ENCODE measurements around the gene EEF1AKMT3.

The EEF1AKMT3 gene

DNA sequence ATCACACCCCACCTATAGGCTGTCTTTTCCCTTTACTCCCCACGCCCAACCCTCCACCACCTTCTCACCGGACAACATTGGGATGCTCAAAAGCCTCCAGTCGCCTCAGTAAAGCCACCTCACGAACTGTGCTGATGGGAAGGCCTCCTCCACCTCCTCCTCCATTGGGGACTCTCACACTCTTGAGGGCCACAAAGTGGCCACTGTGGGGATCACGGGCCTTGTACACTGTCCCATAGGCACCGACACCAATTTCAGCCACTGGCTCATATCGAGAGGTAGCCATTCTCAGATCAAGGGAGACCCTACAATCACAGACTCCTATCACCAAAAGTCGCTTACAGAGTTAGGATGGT lies 21.0 kb upstream of the EEF1AKMT3 start:
- DNase-seq: no peak

DNA sequence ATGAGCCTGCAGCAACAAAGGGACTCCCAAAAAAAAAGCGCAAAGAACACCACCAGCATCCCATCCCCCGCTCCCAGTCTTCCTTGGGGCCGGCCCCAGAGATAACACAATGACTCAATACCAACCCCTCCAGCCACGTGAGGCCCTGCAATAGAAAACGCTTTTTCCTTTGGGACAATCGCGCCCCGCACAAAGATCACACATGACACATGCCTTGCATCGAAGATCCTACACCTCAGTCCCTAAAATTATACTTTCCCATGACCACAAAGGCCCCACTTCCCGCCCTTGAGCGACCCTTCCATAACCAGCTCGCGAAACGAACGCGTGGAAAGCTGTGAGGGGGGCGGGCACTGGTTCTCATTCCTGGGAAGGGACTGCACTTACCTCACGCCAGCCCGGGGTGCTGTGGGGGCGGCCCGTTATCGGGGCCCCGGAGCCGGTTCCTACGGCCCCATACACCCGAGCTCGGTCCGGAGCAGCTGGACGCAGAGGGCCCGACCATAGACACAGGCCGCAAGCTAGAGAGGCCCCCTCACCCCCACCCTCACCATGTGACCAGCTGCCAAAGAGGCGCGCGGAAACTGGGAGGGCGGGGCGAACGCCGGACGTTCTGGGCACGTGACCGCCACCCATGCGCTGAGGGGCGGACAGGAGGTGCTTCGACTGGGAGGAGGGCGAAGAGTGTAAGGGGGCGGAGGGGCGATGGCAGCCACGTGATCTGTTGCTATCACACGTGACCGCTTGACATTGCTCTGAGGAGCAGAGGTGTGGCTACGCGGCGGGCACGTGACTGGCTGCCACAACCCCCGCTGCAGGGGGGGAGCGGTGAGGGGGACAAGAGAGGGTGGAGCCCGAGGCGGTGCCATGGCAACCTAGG lies 20.4 kb upstream of the EEF1AKMT3 start, which contains the start of gene CDK4:
CDK4 (minus strand) TSS at position 523 of the 880 bp plus-strand sequence. CDS start 593 bp downstream, outside the sequence.
- peak; percentile 99 to 100 for DNase-seq

DNA sequence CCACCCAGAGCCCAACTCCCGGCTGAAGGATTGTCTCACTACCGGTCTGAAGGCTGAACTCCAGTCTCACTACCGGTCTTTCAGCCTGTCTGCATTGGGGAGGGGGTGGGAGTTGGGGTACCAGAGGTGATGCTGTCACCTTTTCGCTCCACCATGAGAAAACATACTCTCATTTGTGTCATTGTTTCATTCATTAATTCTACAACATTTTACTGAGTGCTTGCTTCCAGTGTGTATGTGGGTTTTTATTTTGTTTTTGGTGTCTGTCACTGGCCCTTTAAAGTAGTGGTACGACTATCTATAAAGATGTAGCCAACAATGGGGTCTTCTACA lies 19.8 kb upstream of the EEF1AKMT3 start:
- no peak for DNase-seq

DNA sequence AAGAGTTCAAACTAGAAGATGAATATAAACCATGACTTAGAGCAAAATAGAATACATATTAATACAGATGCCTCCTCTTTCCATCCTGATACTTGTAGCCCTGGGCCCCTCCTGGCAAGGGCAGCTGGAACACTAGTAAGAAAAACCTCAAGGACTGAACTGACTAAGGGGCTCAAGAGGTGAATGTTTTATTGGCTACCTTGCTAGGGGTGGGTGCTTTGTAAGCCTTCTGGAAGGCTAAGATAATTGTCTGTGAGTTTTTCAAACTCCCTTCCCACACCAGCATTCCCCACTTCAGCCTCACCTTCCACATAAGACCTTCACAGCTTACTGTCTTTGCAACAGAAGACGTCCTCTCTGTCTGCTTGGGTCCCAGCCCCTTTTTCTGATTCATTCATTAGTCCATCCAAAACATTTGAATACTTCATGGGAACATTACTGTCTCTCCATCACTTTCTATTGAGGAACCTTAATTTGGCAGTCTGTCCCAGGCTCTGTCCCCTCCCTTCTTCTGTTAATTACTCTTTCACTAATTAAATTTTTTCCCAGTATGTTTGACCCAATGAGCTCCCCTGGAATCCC lies 18.6 kb upstream of the EEF1AKMT3 start:
- DNase-seq: no peak

DNA sequence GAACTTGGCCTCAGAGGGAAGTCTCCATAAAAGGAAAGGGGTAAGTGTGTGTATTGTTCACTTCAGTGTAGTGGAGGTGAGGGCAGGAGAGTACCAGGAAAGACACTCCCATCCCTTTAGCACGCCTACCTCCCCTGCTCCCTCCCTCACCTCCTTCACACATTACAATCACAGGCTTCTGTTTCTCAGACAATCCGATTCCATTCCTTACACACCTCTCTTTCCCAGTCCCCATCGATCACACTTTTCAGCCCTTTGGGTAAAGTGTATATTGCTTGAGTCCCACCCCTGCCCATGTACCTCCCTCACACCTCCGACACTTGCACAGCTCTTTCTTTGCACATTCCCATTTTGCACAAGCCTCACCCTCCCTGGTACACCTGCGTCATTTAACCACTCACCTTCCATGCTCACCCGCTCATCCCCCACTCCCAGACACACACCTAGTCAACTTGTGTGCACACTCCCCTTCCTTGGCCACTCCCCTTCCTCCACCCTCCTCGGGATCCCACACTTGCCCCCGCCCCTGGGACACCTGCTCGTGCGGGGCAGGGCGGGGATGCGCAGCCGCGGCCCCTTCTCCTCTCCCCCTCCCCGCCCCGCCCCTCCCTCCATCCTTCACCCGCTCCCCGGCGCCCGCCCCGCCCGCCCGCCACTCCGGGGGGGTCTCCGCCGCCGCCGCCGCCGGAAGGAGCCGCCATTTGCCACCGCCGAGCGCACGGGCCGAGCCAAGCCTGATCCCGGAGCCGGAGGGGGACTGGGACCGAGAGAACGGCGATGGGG lies 17.8 kb upstream of the EEF1AKMT3 start, which contains the start of gene MARCHF9:
MARCHF9 (plus strand) TSS at position 693 of the 783 bp plus-strand sequence. CDS start 426 bp downstream, outside the sequence.
- peak; percentile 92 to 93 for DNase-seq

DNA sequence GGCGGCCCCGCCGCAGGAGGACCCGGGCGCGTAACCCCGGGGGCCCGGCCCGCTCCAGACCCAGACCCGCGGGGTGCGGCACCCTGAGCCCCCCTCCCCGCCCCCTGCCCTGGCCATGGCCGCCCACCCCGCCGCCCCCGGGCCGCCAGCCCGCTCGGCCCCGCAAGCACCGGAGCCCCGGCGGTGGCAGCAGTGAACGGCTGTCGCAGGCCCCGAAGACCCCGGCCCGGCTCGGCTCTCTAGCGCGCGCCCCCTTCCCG lies 17.3 kb upstream of the EEF1AKMT3 start:
- DNase-seq: no peak

DNA sequence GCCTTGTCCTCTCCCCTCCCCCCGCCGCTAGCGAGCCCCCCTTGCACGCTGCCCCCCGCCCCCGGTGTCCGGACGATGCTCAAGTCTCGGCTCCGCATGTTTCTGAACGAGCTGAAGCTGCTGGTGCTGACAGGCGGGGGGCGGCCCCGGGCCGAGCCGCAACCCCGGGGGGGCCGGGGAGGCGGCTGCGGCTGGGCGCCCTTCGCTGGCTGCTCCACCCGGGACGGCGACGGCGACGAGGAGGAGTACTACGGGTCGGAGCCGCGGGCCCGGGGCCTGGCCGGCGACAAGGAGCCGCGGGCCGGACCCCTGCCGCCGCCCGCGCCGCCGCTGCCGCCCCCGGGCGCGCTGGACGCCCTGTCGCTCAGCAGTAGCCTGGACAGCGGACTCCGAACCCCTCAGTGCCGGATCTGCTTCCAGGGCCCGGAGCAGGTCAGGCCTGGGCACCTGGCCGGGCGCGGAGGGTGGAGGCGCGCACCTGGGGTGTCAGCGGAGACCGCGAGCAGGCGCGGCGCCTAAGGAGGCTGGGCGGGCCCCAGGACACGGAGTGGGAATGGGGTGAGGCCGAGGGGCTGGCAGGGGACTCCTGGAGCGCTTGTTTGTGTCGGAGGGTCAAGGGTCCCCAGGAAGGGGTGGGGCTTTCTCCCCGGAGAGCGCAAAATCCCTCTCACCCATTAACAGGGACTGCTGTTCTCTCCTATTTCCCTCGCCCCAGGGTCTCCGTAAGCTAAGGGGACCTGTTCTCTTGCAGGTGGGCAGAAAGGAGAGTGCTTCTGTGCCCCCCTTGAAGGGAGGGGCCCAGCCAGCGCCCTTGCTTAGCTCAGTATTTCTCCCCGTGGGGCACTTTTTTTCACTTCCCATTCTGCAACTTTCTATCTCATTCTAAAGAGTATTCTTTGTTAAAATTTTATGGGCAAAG lies 16.7 kb upstream of the EEF1AKMT3 start:
- DNase-seq: peak; percentile 47 to 54

DNA sequence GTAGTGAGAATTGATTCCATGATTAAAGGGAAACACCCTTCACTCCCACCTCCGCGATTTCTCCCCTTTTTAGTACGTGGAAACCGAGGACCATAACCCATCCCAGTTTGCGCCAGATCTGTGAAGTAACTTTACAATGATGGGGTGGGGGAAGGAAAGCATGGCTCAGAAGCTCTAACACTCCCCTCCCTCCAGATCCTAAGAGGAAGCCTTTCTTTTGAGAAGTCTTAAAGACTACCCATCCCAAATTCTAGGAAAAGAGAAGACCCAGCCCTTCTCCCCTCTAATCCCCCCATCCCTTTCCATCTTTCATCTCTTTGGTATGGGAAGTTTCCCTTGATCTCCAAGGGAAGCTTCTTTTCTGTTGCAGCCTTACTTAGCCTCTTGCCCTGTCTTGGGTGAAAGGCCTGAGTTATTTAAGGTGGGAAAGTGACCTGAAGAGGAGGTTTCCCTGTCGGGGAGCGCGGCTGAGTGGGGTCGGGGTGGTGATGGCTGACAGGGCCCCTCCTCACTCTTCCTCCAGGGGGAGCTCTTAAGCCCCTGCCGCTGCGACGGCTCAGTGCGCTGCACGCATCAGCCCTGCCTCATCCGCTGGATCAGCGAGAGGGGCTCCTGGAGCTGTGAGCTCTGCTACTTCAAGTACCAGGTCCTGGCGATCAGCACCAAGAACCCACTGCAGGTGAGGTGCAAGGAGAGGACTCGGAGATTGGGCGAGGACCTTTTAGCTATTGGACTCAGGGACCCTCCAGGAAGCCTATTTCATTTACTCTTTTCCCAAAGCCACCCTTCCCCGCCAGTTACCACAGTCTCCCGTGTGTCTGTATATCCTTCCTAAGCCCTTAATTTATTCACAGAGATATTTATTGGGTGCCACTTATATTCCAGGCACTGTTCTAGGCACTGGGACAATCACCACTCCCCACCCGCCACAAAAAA lies 15.7 kb upstream of the EEF1AKMT3 start:
- peak; percentile 73 to 78 for DNase-seq

DNA sequence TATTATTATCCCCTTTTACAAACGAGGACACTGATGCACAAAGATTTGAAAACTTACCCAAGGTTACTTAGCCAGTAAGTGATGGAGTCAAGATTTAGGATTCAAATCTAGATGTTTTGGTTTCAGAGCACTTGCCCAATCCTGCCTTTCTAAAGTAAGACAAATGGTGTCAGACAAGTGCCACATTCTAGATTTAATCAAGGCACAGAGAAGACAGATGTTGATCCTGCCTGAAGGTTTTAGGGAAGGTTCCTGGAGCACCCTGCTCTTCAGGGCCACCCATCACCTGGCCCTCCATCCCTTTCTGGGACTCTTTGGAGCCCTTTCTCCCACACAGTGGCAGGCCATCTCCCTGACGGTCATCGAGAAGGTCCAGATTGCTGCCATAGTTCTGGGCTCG lies 14.6 kb upstream of the EEF1AKMT3 start:
- DNase-seq: no peak

DNA sequence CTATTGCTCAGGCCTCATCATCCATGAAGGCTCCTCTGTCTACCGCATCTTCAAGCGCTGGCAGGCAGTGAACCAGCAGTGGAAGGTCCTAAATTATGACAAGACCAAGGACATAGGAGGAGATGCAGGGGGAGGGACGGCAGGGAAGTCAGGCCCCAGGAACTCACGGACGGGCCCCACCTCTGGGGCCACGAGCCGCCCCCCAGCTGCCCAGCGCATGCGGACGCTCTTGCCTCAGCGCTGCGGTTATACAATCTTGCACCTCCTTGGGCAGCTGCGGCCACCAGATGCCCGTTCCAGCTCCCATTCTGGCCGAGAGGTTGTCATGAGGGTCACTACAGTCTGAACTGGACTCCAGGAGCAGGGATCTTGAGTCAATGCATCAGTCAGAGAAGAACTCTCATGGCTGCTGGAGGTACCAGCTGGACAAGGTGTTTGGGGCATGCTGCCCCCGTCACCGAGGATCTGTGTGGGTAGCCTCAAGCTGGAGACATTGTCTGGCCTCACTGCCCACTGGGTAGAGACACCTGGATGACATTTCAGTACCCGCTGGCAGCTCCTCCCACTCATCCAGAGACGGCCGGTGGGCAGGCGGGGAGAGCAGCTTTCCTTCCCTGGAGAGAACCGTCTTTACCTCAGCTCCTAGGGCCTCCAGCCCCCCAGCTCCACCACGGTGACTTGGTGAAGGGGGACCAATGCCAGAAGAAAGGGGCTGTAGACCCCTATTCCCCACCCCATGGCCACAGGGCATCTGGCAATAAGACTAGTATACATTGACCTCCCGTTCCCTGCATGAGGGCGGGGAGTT lies 13.7 kb upstream of the EEF1AKMT3 start:
- no peak for DNase-seq

DNA sequence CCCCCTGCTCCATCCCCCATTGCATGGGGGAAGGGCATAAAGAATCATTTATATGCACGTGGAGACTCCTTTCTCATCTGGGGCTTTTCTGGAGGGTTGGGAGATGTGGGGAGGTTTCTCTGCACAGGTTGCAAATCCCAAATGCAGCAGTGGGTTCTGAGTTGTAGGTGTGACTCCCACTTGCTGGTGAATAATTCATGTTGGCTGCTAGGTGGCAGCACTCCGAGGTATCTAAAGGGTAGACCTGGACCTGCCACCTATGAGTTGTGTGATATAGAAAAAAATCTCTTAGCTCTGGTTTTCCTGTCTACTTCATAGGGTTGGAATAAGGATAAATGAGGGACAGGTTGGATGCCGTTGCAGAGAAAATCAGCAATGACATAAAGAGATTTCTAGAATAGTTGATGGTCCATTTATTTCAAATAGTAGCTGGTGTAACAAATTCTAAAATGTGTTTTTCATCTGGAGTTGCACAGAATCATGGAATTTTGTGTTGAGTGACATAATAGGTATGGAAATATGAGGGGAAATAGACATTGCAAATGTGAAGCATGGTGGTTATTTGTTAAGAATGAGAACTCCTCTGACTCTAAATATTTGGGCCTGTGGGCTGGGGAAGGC lies 12.9 kb upstream of the EEF1AKMT3 start:
- DNase-seq: peak; percentile 48 to 64

DNA sequence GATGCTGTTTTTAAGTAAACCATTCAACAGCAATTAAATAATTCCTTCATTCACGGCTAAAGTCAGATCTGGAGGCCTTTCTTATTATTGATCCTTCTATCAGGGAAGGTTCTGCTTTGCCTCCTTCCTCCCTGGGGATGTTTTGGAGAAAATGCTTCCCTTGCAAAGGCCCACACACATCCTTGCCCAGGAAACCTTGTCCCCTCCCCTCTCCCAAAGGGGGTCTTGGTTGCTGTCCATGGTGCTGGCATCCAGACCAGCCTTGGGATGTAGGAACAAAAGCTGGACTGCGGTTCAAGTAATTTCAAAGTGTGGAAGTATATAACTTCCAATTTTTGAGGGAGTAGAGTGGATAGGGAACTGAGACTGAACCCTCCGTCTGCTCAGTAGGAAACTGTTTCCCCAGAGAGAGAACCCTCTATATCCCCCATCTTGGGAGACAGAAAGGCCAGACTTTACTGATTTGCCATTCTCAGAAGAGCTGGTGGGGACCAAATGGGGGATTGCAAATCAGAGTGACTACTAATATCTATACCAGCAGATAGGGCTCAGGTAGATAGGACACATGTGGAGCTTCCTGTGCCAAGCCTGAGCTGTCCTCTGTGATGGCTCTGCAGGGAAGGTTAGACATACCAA lies 11.9 kb upstream of the EEF1AKMT3 start:
- no peak for DNase-seq

DNA sequence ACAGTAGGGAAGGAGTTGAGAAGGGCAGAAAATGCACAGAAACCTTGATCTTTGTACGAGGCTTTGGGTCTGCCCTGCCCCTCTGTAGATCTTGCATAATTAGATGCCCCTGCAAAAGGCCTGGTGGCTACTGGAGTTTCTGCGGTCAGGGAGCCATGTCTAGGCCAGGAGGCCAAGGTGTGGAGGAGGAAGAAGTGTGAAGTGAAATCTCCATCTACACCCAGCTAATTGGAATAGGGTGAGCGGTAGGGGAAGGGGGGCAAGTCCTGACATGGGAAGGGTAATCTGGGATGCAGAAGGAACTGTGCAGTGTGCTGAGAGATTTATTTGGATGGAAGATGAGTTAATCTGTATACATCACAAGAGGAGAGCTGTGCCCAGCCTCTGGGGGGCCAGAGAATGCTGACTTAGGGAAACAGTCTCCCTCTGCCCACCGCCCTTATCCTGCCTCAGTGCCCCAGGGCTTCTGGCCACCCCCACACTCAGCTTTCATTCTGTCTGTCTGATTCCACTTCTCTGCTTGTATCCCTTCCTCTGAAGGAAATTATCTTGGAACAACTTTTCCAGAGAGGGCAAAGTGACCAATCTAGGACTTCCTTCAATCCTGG lies 10.9 kb upstream of the EEF1AKMT3 start:
- no peak for DNase-seq

DNA sequence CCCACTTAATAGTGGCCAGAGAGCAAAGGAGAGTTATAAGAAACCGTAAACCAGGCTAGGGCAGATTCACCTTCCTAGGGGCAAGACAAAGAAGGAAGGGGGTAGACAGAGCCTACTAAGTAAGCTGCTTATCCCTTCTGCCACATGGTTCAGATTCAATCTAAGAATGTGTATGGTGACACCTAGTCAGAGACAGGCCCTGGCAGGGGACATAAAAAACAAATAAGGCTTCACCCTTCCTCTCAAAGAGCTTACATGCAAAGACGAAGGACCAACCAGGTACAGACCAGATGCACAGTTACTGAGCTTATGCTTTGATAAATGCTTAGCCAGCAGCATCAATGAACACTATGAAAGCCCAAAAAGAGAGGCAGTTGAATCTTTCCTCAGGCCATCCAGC lies 10.0 kb upstream of the EEF1AKMT3 start:
- DNase-seq: no peak

DNA sequence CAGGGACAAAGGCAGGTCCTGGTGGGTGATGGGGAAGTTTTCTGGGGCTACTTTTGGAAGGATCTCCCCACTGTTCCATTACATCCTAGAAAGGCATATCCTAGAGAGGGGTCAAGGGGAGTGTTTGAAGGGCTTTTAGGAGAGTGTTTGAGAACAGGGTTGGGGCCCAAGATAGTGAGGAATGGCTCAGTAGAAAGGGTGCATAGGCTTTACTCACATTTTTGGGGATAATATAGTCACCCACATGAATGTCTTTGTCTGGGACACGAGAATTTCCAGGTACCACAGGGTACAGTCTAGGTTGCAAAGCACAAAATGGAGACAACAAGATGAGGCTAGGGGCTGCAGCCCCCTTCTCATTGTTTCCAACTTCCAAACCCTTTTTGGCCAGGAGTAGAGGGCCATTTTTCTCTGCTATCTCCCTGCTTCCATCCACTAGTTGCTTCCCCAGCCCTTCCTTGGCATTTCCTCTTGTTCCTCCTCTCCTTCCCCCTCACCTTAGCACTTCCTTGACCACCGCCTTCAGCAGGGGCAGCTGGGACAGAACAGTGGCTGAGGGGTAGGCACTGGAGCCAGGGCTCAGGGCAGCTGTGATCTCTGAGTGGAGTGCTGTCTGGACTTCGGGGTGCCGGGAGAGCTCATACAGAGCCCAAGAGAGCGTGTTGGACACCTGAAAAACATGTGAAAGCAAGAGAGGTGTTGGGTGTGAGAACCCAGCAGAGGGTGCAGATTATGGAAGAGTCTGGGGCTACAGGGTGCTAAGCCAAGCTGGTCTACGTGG lies 8.3 kb upstream of the EEF1AKMT3 start:
- no peak for DNase-seq

DNA sequence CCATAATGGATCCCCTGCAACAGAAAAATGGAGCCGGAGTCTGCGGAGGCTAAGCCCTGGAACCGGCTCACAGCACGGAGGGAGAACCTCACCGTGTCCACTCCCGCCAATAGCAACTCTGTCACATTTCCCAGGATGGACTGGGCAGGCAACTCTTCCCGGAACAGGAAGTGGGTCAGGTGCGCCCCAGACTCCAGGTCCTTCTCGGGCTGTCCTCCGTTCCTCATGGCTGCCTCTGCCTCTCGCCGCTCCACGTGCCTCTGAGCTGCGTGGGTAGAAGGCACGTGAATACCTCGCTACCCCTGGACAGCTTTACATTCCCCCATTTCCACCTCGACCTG lies 7.8 kb upstream of the EEF1AKMT3 start:
- DNase-seq: no peak

DNA sequence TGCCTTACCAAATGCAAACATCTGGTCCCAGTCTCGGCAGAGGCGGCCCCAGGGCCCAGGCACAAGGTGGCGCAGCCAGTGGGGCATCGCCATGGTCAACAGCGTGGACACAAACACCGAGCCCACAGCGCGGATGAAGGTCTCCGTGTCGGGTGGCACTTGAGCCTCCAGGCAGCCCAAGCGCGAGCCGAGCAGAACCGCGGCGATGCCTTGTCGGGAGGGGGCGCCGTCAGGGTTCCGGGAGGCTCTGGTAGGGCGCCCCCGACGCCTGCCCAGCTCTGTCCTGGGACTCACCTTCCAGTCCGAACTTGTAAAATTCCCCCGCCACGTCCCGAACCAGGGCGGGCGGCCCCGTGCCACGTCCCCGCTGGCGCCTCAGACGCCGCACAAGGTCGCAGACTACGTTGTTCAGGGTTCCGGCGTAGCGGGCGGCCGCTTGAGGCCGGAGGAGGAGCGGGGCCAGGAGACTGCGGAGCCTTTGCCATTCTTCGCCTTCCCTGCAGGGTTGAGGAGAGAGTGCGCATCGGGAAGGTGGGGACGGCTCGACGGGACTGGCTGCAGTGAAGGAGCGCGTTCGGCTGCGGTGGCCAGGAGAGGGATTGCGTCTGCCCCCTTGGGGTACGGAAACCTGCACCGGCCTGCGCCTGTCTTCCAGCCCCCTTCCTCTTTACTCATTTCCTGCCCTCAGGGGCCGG lies 7.3 kb upstream of the EEF1AKMT3 start:
- DNase-seq: peak; percentile 42 to 50

Data from CD4-positive, alpha-beta T cell treated with Interleukin-1 beta for 1 hour (primary cell).